NCI-H2196 treated with DMSO at 0.1 percent for 48 hours (cell line): ENCODE results near the gene STK39.

Source experiments
- DNase-seq: peaks from one replicate; lab custom pipeline; 2025; ENCODE audit not compliant: unreplicated experiment; lab: John Stamatoyannopoulos, UW

STK39 gene

DNA sequence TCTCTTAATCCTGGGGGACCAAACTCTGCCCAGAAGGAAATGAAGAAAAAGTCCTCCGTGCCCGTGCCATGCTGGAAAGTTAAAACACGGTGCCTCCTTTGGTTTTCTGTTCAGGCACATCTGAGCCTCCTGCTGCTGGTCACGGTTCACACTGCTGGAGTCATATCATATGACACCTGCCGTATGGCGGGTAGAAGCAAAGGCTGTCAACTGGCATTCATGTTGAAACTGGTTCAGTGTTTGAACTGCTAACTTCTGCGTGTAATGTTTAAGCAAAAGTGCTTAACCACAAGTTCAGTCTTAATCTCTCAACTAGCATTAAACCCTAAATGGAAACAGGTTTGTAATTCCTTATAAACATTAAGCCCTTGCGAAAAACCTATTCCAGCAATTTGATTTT lies 3.1 kb downstream of the STK39 start:
- peak; percentile 36 for DNase-seq

DNA sequence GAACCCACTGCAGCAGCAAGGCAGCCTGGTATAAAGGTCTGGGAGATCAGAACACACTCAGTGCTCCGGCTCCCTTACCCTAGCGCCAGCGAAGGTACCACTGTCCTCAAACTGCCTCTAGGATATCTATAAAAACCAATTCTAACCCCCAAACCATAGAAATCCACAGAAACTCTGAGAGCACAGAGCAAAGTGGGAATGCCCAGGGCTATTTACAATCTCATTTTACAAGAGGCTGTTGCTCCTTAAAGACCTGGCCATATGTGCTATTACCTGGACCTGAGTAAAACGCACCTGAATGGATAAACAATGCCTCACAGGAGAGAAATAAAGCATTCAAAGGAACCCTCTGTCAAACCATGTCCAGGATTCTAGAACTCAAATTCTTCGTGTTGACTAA lies 4.3 kb downstream of the STK39 start:
- no peak for DNase-seq

DNA sequence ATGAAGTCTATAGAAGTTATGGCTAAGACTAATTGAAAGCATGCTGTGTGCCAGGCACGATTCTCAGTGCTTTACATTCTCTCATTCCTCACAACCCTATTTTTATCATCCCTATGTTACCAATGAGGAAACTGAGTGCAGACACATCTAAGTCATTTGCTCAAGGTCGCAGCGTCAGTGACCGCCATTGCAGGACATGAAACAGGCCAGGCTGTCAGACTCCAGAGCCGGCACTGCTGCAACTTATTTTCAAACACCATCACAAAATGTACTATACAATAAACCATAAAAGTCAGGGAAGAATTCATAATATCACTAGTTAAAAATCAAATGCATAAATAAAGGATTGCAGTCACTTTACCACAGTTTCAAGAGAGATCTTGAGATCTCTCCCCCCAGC lies 5.6 kb downstream of the STK39 start:
- no peak for DNase-seq

DNA sequence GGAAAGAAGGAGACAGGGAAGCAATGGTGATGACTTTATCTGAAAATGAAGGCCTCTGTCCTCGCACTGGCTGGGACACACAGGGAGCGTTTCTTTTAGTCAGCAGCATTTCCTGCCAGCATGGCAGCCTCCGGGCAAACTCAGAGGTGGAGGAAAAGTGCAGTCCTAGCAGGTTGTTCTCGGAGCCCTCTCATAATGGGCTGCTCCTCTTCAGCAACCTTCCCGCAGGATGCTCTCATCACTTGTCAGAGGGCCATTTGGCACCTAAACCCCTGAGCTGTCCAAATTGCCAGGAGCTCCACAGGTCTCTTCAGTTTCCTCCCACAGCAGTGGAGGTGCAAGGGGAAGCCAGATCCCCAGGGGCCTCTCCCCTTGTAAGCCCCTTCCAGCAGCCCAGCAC lies 6.2 kb downstream of the STK39 start:
- peak; percentile 58 for DNase-seq

DNA sequence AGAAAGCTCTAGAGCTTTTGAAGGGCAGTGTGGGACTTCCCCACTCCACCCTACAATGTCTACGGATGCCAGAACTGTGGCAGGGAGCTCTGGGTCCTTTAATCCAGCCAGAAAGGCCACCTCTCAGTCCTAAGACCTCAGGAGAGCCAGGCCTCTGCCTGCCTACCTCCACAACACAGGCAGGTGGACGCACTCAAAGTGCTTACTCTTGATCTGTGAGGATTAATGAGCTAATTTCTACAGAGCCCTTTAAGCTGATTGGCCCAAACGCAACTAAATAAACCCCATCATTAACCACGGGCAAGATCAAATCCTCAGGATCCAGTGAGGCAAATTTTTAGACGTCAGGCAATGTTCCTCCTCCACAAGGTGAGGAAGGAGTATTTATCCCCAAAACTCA lies 8.1 kb downstream of the STK39 start:
- no peak for DNase-seq

DNA sequence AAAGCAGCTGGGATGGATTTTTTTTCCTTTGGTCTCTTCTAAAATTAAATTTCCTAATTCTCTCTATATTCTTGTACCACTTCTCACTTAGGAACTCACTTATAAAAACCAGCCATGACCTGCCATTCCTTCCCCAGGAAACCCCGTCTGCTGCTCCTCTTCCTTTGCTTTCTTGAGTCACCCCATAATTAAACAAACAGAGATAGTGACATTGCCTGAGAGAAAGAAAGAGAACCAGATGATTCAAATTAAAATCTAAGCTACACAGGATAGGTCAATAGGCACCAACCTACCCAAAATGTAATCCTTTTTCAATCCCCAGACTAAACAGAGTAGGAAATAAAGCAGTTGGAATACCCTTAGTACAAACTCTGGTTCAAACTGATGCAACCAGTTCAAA lies 9.7 kb downstream of the STK39 start:
- no peak for DNase-seq

DNA sequence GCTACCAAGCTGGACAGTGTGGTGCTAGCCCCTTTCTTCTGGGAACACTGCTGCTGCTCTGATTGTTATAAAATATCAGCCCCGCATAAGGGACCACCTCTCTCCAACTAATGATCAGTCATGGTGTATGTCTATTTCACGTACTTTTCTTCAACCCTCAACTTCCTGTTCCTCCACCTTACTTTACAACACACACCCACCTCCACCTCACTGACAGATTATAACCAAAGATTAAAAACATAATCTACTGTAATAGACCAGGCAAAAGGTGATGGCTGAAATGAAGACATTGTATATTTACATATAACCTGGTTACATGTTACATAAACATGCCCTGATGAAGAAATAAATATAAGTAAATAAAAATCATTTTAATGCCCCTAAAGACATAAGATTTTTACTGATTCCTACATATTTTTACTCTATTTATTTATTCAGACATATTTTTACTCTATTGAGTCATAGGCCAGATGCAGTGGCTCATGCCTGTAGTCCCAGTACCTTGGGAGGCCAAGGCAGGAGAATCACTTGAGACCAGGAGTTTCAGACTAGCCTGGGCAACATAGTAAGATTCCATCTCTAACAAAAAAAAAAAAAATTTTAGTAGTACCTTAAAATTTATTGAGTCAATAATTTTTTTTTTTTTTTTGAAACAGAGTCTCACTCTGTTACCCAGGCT lies 12.8 kb downstream of the STK39 start:
- no peak for DNase-seq

DNA sequence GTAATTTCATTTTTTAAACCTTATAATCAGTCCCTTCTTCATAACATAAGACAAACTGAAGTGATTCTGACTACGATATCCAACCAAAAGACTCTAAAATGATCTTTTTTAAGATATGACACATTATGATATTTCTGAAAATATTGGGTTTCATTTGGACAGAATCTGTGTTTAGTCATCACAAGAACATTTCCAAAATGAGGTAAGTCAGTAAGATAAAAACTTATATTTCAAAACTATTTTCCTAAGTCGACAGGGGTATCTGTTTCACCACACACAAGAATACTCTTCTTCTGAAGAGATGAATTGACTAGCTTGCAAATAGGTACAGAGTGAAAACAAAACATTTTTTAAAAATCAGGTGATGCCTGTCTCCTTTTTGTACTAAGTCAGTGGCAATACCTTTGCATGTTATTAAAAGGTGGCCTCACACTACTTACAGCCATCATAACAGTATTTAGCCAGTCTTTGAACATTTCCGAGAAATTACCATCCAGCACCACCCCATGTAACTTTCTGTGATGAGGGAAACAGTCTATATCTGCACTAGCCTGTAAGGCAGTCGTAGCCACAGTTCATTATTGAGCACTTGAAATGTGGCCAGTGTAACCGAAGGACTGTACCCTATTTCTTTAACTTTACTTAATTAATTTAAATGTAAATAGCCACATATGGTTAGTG lies 13.5 kb downstream of the STK39 start:
- DNase-seq, result no peak

DNA sequence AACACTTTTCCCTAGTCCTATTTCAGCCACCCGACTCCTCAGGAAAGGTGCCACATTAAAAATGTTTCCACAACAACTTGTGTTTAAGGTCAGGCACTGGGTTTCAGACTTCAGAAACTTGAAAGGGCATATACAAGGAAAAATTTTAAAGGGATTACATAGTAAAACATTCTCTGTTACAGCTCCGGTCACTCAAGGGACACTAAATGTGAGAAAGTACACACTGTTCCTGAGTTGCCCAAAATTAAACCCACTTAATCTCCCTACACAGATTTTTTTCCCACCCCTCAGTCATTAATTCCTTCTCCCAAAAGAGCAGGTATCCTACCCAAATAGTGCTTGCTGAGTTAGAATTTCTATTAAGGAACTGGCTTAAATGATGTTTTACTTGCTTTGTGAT lies 14.2 kb downstream of the STK39 start:
- no peak for DNase-seq

DNA sequence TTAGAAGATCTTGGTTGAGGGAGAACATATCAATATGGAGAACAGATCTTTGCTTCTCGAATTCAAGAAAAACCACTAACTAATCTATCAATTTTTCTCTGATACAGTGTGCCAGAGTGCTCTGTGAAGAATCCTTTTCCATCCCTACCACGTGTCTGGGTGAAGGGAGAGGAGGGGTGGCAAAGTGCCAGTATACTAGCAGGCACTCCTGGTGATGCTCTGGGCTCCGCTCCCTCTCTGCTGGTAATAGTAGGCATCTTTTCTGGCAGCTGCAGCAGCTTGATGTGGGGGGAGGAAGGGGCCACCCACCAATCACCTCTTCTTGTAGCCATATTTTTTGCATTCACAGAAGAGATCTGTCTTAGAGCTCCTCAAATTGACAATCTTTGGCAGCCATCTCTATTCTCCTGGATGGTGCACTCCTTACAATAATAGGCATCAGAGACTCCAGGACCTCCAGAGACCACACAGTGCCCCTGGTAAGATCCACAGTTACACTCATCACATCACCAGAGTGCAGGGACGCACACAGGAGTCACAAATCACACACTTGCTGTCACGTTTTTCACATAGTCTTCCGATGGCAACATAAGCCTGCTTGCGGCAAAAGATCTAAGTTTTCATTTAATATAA lies 15.7 kb downstream of the STK39 start:
- DNase-seq, result peak; percentile 56

DNA sequence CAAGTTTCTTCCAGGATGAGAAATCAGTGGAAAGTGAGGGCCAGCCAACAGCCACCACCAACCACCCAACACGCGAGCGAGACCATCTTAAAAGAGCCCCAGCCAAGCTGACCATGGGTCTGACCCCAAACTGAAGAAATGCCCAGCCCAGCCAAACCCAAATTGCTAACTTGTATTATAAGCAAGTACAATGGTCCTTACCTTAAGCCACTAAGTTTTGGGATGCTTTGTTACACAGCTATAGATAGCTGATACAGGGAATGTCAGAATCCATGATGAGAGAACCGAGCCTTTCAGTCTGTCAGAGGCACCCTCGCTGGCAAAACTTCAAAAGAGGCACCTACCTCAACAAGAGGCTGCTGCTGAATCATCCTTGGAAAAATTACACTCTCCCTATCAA lies 17.0 kb downstream of the STK39 start:
- no peak for DNase-seq

DNA sequence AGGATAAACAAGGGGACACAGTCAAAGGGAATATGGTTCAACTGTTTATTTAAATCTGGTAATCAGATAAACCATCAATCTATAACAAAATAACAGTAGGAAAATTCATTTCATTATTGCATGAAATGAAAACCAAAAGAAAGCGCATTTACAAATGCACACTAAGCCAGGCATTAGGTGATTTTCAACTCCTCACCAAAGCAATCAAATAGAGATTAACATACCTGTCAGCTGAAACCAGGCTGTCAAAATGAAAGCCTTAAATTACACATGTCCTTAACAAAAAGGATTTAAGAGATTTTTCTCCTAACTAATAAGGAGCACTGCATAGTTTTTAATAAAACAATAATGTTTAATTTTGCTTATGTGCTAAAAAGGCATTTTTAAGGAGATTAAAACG lies 23.0 kb downstream of the STK39 start:
- DNase-seq, result no peak

DNA sequence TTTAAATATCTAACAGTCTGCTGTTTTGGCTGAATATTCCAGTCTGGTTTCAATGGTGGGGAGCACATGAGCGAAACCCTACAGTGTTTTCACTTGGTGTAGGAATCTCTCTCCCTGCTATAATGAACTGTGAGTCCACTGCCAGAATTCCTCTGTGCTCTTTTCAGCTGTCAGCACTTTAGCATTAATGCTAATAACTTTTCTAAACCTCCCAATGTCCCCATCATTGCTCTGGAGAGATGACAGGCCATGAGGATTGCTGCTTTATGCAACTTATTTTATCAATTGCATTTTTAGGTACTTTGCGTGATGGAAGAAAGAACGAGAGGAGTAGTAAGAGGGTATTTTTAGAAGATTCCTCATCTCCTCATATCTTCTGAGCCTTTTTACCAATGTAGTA lies 25.3 kb downstream of the STK39 start:
- no peak for DNase-seq

DNA sequence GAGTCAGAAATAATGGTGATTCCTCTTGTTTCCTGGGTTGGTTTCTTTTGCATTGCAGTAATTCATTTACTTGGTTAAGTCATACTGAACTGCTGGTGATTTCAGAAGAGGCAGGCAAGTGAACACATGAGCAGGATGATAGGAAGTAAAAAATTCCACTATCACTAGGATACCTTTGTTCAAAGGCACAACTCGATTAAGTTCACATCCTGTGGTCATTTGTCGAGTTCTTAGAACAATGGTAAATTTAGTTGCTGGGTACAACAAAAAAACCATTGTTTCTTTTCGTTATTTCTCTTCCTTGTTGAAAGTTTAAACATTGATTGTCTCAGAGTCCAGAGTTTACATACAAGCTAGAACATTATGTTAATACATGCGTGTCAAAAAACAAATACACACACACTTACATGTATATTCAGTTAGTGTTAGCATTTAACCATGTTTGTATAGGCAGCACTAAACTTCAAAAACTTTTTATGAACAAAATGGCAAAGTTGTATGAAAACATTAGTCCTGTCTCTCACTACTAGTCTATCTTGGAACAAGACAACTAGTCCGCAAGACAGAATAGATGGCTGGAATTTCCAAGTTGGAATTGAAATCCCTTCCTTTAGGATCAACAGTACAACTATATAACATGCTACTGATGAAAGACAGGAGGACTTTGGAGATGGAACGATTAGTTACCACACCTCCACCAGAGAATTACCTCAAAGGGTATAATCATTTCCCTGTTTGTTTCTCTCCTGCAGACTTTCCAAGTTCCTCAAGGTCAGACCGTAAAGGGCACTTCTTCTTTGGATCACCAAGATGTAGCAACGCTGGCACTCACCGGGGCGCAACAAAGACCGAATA lies 26.2 kb downstream of the STK39 start:
- no peak for DNase-seq

DNA sequence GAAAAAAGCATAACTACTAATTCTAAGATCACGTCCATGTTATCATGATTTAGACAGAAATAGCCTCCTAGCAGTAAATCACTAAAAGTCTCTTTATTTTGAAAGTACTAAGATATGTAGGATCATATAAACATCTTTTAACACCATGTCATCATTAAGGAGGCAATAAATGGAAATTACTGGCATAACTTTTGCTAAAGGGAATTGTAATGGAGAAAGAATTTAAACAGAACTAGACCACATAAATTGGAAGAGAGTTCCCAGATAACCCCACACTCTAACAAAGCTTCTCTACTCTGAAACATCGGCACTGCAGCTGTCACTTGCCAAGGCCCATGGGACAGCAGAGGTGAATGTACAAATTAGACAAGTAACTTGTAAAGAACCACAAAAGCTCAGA lies 29.5 kb downstream of the STK39 start:
- DNase-seq, result no peak

DNA sequence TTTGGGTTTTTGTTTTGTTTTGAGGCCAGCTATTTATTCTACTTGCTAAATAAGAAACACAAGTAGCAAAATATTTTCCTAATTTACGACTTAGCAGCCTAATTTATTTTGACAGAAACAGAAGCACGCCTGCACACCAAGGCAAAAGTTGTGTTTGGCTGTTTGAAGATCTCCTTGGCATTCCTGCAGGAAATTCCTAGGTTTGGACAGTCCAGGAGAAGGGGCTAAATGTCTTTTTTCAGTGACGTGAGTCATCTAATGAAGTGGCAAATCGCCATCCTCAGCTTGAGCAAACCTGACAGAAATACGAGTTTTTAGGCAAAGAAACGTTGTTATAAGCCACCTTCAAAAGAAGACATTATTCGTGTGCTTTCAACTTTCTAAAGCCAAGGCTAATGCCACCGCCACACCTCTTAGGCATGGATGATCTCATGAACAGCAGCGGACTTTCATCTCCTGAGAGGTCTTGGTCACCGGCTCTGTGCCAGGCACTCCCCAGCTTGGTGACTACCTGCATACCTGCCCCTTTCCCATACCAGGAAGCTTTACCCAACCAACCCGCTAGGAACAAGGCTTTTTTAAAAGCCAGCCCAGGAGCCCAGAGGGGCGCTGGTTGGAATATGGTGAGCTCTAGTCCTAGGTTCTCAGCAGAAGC lies 30.9 kb downstream of the STK39 start:
- DNase-seq, result no peak

DNA sequence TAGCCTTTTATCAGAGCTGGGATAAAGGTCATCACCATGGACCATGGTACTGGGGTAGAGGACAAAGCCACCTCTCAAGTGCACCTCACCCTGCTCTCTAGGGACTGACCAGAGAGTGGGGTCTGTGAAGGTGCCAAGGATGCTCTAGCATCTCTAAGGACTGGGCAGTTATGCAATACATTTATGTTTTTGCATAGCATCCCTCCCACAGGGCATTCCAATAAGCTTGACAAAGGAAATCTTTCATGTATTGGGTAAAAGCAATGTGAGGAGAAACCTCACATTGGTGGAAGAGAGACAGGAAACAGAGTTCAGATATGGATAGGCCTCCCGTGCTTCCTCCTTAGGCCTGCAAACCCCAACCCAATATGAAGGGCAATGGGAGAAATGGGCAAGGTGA lies 31.6 kb downstream of the STK39 start:
- no peak for DNase-seq

DNA sequence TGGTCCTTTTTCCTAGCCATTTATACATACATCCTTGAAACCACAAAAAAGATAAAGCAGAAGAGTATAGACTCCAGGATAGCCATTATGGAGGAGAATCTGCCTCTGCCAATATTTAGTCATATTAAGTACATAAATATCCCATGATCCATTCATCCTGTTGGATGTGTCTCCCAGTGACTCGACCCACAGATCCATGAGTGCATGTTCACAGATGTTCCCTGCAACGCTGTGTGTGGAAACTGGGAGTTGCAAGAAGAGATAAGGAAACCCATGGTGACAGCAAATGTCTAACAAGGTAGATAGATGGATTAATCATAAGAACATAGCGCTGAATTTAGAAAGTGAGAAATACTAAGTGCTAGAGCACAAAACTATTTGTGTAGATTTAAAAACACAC lies 34.5 kb downstream of the STK39 start:
- no peak for DNase-seq

DNA sequence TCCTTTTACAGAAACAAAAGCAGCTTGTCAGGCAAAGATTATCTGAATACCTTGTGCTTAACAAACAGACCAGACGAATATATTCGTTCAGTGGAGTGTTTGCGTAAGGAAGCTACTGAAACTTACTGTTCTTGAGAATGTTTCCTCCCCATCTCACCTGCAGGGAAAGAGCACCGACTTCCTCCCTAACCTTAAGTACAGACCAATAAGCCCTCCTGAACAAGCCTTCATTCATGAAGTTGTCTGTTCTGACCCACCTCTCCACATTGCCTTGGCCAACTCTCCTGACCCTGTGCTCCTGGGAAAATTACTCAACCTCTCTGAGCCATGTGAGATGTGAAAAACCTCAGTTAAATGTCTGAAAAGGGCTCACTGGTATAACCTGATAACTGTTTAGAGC lies 35.2 kb downstream of the STK39 start:
- no peak for DNase-seq

DNA sequence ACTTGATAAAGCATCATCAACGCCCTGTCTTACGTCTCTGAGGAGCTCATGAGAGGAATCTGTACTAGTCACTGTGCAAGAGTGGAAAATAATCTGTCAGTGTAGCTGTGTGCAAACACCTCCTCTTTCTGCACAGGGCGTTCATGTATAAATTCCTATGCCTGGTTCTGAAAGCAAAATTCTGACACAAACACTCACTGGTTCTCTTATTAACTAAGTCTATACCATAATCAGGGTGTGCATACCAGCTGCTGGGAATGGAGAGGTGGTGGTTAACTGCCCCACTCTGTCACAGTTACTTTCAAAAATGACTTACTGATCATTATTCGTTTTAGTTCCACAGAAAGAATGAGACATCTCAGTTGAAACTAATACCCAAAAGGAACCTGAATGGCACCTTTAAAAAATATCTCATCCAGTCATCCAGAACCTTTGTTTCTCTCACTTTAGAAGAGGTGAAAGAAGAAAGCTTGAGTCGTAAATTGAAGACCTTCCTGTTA lies 35.7 kb downstream of the STK39 start:
- no peak for DNase-seq
